ENCODE data around the gene NPC1.

DNA sequence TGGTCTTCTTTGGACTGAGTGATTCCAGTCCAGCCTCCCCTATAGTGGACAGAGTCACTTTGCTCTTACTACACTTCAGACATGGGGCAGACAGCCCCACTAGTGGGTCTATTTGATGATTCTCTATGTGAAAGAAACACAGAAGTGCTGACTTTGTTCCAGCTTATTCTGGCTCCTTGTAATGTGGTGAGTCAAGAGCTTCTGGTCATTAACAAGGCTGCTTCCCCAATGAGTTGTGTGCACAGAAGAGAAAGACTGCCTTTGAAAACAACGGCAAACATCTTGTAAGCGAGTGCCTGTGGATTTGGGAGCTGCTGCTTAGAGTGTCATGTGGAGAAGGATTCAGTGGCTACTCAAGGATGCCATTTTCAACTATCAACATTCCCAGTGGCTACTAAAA is 43.8 kb downstream of the NPC1 start:
- no peak for TF ChIP-seq EZH2 (IDR thresholded peaks at IDR 0.05; ENCODE audit: borderline replicate concordance, low read length)
- TF ChIP-seq, protein P1, sequence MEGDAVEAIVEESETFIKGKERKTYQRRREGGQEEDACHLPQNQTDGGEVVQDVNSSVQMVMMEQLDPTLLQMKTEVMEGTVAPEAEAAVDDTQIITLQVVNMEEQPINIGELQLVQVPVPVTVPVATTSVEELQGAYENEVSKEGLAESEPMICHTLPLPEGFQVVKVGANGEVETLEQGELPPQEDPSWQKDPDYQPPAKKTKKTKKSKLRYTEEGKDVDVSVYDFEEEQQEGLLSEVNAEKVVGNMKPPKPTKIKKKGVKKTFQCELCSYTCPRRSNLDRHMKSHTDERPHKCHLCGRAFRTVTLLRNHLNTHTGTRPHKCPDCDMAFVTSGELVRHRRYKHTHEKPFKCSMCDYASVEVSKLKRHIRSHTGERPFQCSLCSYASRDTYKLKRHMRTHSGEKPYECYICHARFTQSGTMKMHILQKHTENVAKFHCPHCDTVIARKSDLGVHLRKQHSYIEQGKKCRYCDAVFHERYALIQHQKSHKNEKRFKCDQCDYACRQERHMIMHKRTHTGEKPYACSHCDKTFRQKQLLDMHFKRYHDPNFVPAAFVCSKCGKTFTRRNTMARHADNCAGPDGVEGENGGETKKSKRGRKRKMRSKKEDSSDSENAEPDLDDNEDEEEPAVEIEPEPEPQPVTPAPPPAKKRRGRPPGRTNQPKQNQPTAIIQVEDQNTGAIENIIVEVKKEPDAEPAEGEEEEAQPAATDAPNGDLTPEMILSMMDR (IDR thresholded peaks at IDR 0.05; ENCODE audit: low read length): no peak
